ENCODE measurements around the gene ACADSB.

DNA sequence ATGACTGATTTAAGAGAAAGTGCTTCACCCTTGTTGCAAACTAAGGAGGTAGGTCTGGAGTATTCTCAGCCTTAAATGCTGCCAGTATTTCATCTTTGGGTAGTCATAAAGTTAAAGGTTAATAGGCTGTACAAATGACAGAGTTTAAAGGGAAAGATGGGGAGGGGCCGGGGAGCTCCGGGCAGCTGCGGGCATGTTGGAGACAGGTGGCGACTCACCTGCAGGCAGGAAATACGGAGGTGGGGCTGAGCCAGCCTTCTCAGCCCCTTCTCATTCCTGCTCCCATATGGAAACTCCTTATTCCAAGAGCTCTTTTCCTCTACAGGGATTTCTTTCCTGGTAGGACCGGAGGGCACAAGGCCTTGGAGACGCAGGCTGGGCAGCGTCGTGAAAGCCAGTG is 95.1 kb downstream of the ACADSB start:
- TF ChIP-seq, protein P1, sequence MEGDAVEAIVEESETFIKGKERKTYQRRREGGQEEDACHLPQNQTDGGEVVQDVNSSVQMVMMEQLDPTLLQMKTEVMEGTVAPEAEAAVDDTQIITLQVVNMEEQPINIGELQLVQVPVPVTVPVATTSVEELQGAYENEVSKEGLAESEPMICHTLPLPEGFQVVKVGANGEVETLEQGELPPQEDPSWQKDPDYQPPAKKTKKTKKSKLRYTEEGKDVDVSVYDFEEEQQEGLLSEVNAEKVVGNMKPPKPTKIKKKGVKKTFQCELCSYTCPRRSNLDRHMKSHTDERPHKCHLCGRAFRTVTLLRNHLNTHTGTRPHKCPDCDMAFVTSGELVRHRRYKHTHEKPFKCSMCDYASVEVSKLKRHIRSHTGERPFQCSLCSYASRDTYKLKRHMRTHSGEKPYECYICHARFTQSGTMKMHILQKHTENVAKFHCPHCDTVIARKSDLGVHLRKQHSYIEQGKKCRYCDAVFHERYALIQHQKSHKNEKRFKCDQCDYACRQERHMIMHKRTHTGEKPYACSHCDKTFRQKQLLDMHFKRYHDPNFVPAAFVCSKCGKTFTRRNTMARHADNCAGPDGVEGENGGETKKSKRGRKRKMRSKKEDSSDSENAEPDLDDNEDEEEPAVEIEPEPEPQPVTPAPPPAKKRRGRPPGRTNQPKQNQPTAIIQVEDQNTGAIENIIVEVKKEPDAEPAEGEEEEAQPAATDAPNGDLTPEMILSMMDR (IDR thresholded peaks at IDR 0.05), result no peak
- TF ChIP-seq POLR2A (IDR thresholded peaks at IDR 0.05), result no peak
